ENCODE measurements around the gene BANF2. TPM values are rescaled to one million over a fixed set of nuclear protein-coding genes. Genes with fewer than 3 reads are reported as not detected.

The BANF2 gene
- total and polyA plus RNA-seq, 2 of the 4 experiments (the other 2 are of a cell fraction), result not detected

DNA sequence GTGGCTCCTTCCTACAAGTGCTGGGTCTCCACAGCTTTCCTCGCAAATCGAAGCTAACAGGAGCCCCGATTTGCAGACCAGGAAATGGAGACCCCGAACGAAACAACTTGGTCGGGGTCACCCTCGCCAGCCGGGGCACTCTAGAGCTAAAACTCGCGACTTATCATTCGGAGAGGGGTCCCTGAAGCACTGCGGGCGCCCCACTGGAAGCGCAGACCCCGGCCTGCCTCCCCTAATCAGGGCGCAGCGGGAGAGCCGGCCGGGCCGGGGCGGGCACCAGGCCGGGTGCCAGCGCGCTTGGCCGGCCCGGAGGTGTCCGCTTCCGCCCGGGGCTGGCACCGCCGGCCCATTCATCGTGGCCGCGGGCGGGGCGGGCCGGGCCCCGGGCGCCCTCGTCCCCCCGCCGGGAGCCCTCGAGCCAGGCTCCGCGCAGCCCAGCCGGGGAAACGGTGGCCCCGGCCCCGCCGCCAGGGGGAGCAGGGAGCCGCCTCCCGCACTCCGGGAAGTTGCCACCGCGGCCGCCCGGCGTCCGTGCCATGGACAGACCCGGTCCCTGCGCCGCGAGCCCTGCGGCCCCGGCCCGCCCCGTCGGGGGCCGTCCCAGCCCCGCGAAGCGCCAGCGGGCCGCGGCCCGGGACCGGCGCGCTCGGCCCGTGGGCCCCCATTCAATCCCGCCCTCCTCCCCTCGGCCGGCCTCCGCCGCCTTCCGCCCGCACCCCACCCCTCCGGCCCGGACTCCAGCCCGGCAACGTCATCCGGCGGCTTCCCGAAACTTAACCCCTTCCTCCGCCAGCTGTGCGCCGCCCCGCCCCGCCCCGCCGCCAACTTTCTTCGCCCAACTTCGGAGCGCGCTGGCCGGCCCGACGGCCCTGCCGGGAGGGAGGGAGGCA lies 18.7 kb upstream of the BANF2 start:
- Histone ChIP-seq H4K91ac (ENCODE audit: insufficient read depth, low read depth, low read length) (peak overlapping the region; percentile 50; the same call in 1 of the 2 replicates), H4K20me1 (ENCODE audit: insufficient read depth, low read length) (peaks cover 49% of the 10 kb centered on the region), H3K4me1 (ENCODE audit: control insufficient read depth, insufficient read depth, low read length) (peaks cover 20% of the 10 kb centered on the region), H3K4ac (ENCODE audit: low read depth, low read length) (peak overlapping the region; percentile 79), H3K9me3 (ENCODE audit: control insufficient read depth, insufficient read depth, low read length) (no peaks in the 10 kb centered on the region), H3K9me1 (ENCODE audit: insufficient read depth, low read length) (peaks cover 23% of the 10 kb centered on the region), H3K27me3 (ENCODE audit: control insufficient read depth, insufficient read depth, low read length) (peaks cover 4% of the 10 kb centered on the region), H2AK9ac (replicated peaks; ENCODE audit: low read depth, low read length, poor library complexity) (peak overlapping the region; percentile 96), H3K56ac (ENCODE audit: extremely low read depth, insufficient read depth, low read length) (no peak overlapping the region; the same call in 1 of the 2 replicates), H3K79me1 (ENCODE audit: low read depth in 1 of 2, low read length in 2 of 2) (peaks cover 4 to 34% of the 10 kb centered on the region in 2 experiments; a peak in 2 of 4 replicates), H2BK20ac (ENCODE audit: low read depth, low read length) (no peak overlapping the region), H2BK120ac (ENCODE audit: low read depth, low read length) (peak overlapping the region; percentile 57), H3K9ac (ENCODE audit: low read depth, low read length) (peak overlapping the region; percentile 87), H3K27ac (ENCODE audit: insufficient read depth, low read length) (peak overlapping the region; percentile 83), H4K8ac (ENCODE audit: low read depth in 2 of 2, low read length in 2 of 2) (peak overlapping the region in 1 of 2 experiments; percentile 75; a peak in 1 of 4 replicates), H4K5ac (ENCODE audit: low read depth, low read length) (no peak overlapping the region; the same call in 1 of the 2 replicates), H3K14ac (replicated peaks; ENCODE audit: low read depth, low read length) (peak overlapping the region; percentile 94), H3K23ac (ENCODE audit: low read depth, low read length) (0 out of 2 replicates have a peak overlapping the region, but pooled peaks have one; percentile 68), H2BK15ac (ENCODE audit: low read depth, low read length) (no peak overlapping the region), H3K18ac (ENCODE audit: low read depth, low read length) (peak overlapping the region; percentile 12; the same call in 1 of the 2 replicates), H3K4me3 (ENCODE audit: insufficient read depth, low read depth, low read length) (peak overlapping the region; percentile 96), H2AK5ac (ENCODE audit: low read depth, low read length) (peak overlapping the region; percentile 40; the same call in 1 of the 2 replicates), H3K36me3 (ENCODE audit: control insufficient read depth, insufficient read depth, low read length) (peaks cover 26% of the 10 kb centered on the region), H3K4me2 (ENCODE audit: low read depth, low read length) (peak overlapping the region; percentile 81), H2BK5ac (ENCODE audit: low read depth, low read length, poor library complexity, severe bottlenecking) (peak overlapping the region; percentile 90), H2AFZ (replicated peaks; ENCODE audit: low read length, poor library complexity) (peak overlapping the region; percentile 76)
- BruUV-seq (replicated peaks), result no TSS peak
- in situ Hi-C loops (cut with MboI; ENCODE audit: low sequenced_read_pairs) (no loop called here), dilution Hi-C loops (cut with HindIII; ENCODE audit: low sequenced_read_pairs, unreplicated experiment) (no loop called here), intact Hi-C loops (cut with micrococcal nuclease) (loop anchor here (1.0 to 5.0 kb wide), 2 partner anchors 71 to 258 kb away; no protein-coding TSS in a partner anchor)
- ChIA-PET POLR2A (ENCODE audit: unreplicated experiment) (interaction anchor here (0.8 to 2.0 kb wide), 3 partner anchors 161 to 215 kb away, joined by 4 to 5 read pairs (median 4); no protein-coding TSS in a partner anchor), CTCF (interaction anchor here (0.7 to 2.2 kb wide), 7 partner anchors 29 to 218 kb away, joined by 3 to 8 read pairs (median 4); no protein-coding TSS in a partner anchor)
- DNase-seq (peak; percentile 63), ATAC-seq (ENCODE audit: low read depth) (peak; percentile 21)
- WGBS, 2 experiments (ENCODE audit: extremely low coverage in 2 of 2, insufficient read length in 1 of 2), result 0% methylated on average over 29 of the region's 110 CpGs; no CpG with 5 or more reads in 1 of the 2 experiments
- TF ChIP-seq RAD21 (IDR thresholded peaks at IDR 0.05; ENCODE audit: low read length) (peak; percentile 77), RCOR1 (IDR thresholded peaks at IDR 0.05; ENCODE audit: insufficient replicate concordance, low read length) (no peak), CEBPB (IDR thresholded peaks at IDR 0.05; ENCODE audit: low read depth, low read length) (no peak), BHLHE40 (IDR thresholded peaks at IDR 0.05; ENCODE audit: low read depth, low read length) (no peak), SMC3 (IDR thresholded peaks at IDR 0.05; ENCODE audit: low read depth, low read length) (peak; percentile 80), RFX5 (IDR thresholded peaks at IDR 0.05; ENCODE audit: low read depth, low read length) (no peak), MXI1 (IDR thresholded peaks at IDR 0.05; ENCODE audit: borderline replicate concordance, low read depth, low read length) (peak; percentile 45; the same call in 1 of the 2 replicates), MAZ (IDR thresholded peaks at IDR 0.05; ENCODE audit: borderline replicate concordance, low read depth, low read length) (0 out of 2 replicates have a peak, but pooled peaks have one; percentile 25), POLR2A (IDR thresholded peaks at IDR 0.05; ENCODE audit: low read depth, low read length) (peak; percentile 47; the same call in 1 of the 2 replicates), MAFK (IDR thresholded peaks at IDR 0.05; ENCODE audit: low read depth, low read length) (no peak), NFE2L2 (IDR thresholded peaks at IDR 0.05; ENCODE audit: low read depth, low read length) (no peak)
- TF ChIP-seq, protein P1, sequence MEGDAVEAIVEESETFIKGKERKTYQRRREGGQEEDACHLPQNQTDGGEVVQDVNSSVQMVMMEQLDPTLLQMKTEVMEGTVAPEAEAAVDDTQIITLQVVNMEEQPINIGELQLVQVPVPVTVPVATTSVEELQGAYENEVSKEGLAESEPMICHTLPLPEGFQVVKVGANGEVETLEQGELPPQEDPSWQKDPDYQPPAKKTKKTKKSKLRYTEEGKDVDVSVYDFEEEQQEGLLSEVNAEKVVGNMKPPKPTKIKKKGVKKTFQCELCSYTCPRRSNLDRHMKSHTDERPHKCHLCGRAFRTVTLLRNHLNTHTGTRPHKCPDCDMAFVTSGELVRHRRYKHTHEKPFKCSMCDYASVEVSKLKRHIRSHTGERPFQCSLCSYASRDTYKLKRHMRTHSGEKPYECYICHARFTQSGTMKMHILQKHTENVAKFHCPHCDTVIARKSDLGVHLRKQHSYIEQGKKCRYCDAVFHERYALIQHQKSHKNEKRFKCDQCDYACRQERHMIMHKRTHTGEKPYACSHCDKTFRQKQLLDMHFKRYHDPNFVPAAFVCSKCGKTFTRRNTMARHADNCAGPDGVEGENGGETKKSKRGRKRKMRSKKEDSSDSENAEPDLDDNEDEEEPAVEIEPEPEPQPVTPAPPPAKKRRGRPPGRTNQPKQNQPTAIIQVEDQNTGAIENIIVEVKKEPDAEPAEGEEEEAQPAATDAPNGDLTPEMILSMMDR (conservative IDR thresholded peaks at IDR 0.05; ENCODE audit: low read depth, low read length), result peak; percentile 73
- TF ChIP-seq, protein P2, sequence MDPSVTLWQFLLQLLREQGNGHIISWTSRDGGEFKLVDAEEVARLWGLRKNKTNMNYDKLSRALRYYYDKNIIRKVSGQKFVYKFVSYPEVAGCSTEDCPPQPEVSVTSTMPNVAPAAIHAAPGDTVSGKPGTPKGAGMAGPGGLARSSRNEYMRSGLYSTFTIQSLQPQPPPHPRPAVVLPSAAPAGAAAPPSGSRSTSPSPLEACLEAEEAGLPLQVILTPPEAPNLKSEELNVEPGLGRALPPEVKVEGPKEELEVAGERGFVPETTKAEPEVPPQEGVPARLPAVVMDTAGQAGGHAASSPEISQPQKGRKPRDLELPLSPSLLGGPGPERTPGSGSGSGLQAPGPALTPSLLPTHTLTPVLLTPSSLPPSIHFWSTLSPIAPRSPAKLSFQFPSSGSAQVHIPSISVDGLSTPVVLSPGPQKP (IDR thresholded peaks at IDR 0.05; ENCODE audit: borderline replicate concordance, low read depth, low read length), result no peak

Data from IMR-90 (cell line).